CD4-positive, alpha-beta memory T cell (primary cell): ENCODE data around the gene DMKN. TPM values are rescaled to one million over a fixed set of nuclear protein-coding genes. Genes with fewer than 3 reads are reported as not detected.

Experiments used
- CTCF ChIA-PET: fragments of 350-600 bp; sonication (Branson Sonifier 250); formaldehyde crosslinking; loops from one replicate; lab custom pipeline; 2021; ENCODE audit warnings: inconsistent platforms; ENCODE audit not compliant: partially characterized antibody; lab: Charles Lee
- POLR2A ChIA-PET: fragments of 350-600 bp; sonication (Branson Sonifier 250); formaldehyde crosslinking; loops from one replicate; lab custom pipeline; 2021; ENCODE audit not compliant: partially characterized antibody; lab: Charles Lee
- DNase-seq, 5 donors: peaks; one replicate each; pipeline versions ENCODE4 v3.0.0 to v3.0.0-alpha.2; 2020 to 2022; ENCODE audit warnings: mixed read lengths in 1 of 5
- H3K27ac ChIP-seq: one replicate; pipeline ENCODE4 v1.7.0; 2013; ENCODE audit warnings: low read depth, low read length
- H3K27me3 ChIP-seq: 2 replicates; pipeline ENCODE4 v1.7.0; 2013; ENCODE audit warnings: mild to moderate bottlenecking, low read length, moderate library complexity; ENCODE audit not compliant: insufficient read depth
- H3K36me3 ChIP-seq: 2 replicates; pipeline ENCODE4 v1.7.0; 2013; ENCODE audit warnings: mild to moderate bottlenecking, low read length, moderate library complexity; ENCODE audit not compliant: insufficient read depth
- H3K4me1 ChIP-seq: 2 replicates; pipeline ENCODE4 v1.7.0; 2013; ENCODE audit warnings: mild to moderate bottlenecking, low read length, moderate library complexity; ENCODE audit not compliant: insufficient read depth
- H3K4me3 ChIP-seq, 2 donors: one replicate each; pipeline ENCODE4 v1.7.0; 2013; ENCODE audit warnings: low read length in 2 of 2, mild to moderate bottlenecking in 1 of 2
- H3K9me3 ChIP-seq, 2 donors: one replicate each; pipeline ENCODE4 v1.7.0; 2013; ENCODE audit warnings: low read length in 2 of 2, control low read depth in 1 of 2; ENCODE audit not compliant: control insufficient read depth in 1 of 2
- H3K27ac Mint-ChIP-seq, 7 donors: one replicate each; pipeline ENCODE4 v1.8.0; 2020 to 2021; ENCODE audit warnings: mixed read lengths in 7 of 7, mild to moderate bottlenecking in 6 of 7, inconsistent platforms in 3 of 7, moderate library complexity in 3 of 7
- H3K27me3 Mint-ChIP-seq, 2 donors: one replicate each; pipeline ENCODE4 v1.8.0; 2020 to 2021; ENCODE audit warnings: mixed read lengths in 2 of 2
- H3K36me3 Mint-ChIP-seq, 2 donors: one replicate each; pipeline ENCODE4 v1.8.0; 2020 to 2021; ENCODE audit warnings: mixed read lengths in 2 of 2, inconsistent platforms in 1 of 2, mild to moderate bottlenecking in 1 of 2
- H3K4me1 Mint-ChIP-seq, 4 donors: one replicate each; pipeline ENCODE4 v1.8.0; 2020 to 2021; ENCODE audit warnings: mixed read lengths in 4 of 4, mild to moderate bottlenecking in 1 of 4
- H3K4me3 Mint-ChIP-seq, 8 donors: one replicate each; pipeline ENCODE4 v1.8.0; 2020 to 2021; ENCODE audit warnings: mixed read lengths in 8 of 8, mild to moderate bottlenecking in 7 of 8, moderate library complexity in 6 of 8, inconsistent platforms in 3 of 8
- H3K9me3 Mint-ChIP-seq, 8 donors: one replicate each; pipeline ENCODE4 v1.8.0; 2020 to 2021; ENCODE audit warnings: mixed read lengths in 8 of 8, mild to moderate bottlenecking in 5 of 8, inconsistent platforms in 3 of 8, moderate library complexity in 1 of 8
- intact Hi-C: fragments of 100-400 bp; cut with micrococcal nuclease; formaldehyde crosslinking; loops from one replicate; pipeline ENCODE4 v1.15.1; 2023
- polyA plus RNA-seq, 2 donors: library from polyadenylated mRNA; unstranded; fragments of 300-500 nt; fragmentation: Illumina TruSeq; gene quantifications; one replicate each; pipeline ENCODE4 v1.2.3, GENCODE V29; 2021
- total RNA-seq, 2 experiments: library from RNA; stranded (reverse); gene quantifications; one replicate each; pipeline ENCODE4 v1.2.3, GENCODE V29; 2021

DMKN gene
- total and polyA plus RNA-seq, 4 experiments from 2014 or later, result 0.89 to 1.4 (median 0.97) TPM; not detected in 1

DNA sequence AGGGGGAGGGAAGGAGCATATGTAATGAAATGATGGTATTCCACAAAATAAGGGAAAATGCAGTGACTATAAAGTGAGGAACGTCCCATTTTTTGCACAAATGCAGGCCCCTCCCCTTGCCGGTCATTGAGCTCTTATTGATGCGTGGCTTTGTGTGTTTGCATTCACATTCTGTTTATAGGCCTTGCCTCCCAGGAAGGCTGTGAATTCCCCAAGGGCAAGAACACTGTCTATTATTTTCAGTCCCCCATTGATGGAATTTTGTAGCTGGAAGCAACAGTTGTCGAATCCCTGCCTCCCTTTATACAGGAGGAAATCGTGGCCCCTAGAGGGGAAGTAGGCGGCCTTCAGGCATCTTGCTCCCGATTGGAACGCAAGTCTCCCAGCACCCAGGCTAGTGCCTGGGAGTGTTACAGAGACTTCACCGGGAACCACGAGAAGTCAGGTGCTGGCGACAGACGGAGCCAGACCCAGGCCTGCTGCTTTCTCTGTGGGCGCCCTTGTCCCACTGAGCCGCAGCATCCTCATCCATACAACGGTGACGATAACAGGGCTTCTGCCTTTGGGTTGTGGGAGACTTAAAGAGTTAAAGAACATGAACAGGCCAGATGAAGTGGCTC is 7.8 kb upstream of the DMKN start:
- no peak overlapping the region for H3K27ac ChIP-seq
- Mint-ChIP-seq H3K4me3 (no peak overlapping the region), H3K4me1 (no peaks in the 10 kb centered on the region), H3K27me3 (peaks cover 3 to 14% of the 10 kb centered on the region in 2 donors), H3K9me3 (no peaks in the 10 kb centered on the region), H3K27ac (no peak overlapping the region), H3K36me3 (no peaks in the 10 kb centered on the region)
- no peak for DNase-seq
- no peaks in the 10 kb centered on the region for H3K4me1 ChIP-seq
- CTCF ChIA-PET, result no interaction called here
- no peaks in the 10 kb centered on the region for H3K9me3 ChIP-seq
- H3K4me3 ChIP-seq, result no peak overlapping the region
- H3K27me3 ChIP-seq, result no peaks in the 10 kb centered on the region
- POLR2A ChIA-PET, result no interaction called here
- intact Hi-C loops, result no loop called here
- H3K36me3 ChIP-seq, result no peaks in the 10 kb centered on the region

DNA sequence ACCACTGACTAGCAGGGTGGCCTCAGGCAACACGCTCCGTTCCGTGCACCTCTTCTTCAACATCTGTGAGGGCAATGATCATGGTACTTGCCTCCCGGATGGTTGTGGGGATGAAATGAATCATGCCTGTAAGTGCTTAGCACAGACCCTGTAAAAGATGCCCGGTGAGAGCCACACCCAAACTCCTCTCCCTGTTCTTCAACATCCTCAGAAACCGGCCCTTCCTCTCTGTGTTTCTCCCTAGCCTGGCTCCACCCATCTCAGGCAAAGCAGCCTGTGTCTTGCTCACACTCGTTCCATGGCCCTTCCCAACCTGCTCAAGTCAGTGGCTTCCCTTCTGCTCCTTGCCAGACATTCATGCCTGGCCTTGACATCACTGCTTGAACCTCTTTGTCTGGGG is 5.8 kb upstream of the DMKN start:
- ChIA-PET CTCF (interaction anchor here (0.9 to 1.6 kb wide), 2 partner anchors 9 to 24 kb away, joined by 3 to 6 read pairs; no protein-coding TSS in a partner anchor), POLR2A (interaction anchor here (0.7 kb wide), 1 partner anchor 10 kb away, joined by 3 read pairs; no protein-coding TSS in a partner anchor)
- DNase-seq, result no peak
- H3K4me1 Mint-ChIP-seq, result no peaks in the 10 kb centered on the region
- no peaks in the 10 kb centered on the region for H3K27me3 ChIP-seq
- no peak overlapping the region for H3K4me3 Mint-ChIP-seq
- no peak overlapping the region for H3K4me3 ChIP-seq
- H3K27ac ChIP-seq, result no peak overlapping the region
- H3K9me3 ChIP-seq, result no peaks in the 10 kb centered on the region
- no peaks in the 10 kb centered on the region for H3K36me3 Mint-ChIP-seq
- H3K9me3 Mint-ChIP-seq, result no peaks in the 10 kb centered on the region
- H3K4me1 ChIP-seq, result no peaks in the 10 kb centered on the region
- intact Hi-C loops, result no loop called here
- no peaks in the 10 kb centered on the region for H3K36me3 ChIP-seq
- peaks cover 3 to 11% of the 10 kb centered on the region in 2 donors for H3K27me3 Mint-ChIP-seq
- no peak overlapping the region for H3K27ac Mint-ChIP-seq

GRCh38 chr19:35518313-35518712 is 4.9 kb upstream of the DMKN start:
- Histone ChIP-seq H3K4me3 (no peak overlapping the region), H3K4me1 (no peaks in the 10 kb centered on the region), H3K27me3 (no peaks in the 10 kb centered on the region), H3K36me3 (no peaks in the 10 kb centered on the region), H3K27ac (no peak overlapping the region), H3K9me3 (no peaks in the 10 kb centered on the region)
- Mint-ChIP-seq H3K9me3 (no peaks in the 10 kb centered on the region), H3K4me1 (no peaks in the 10 kb centered on the region), H3K36me3 (no peaks in the 10 kb centered on the region), H3K27me3 (peaks cover 6 to 13% of the 10 kb centered on the region in 2 donors), H3K4me3 (no peak overlapping the region), H3K27ac (no peak overlapping the region)
- intact Hi-C loops, result no loop called here
- DNase-seq, result no peak
- ChIA-PET POLR2A (no interaction called here), CTCF (interaction anchor here (0.9 kb wide), 1 partner anchor 23 kb away, joined by 3 read pairs; no protein-coding TSS in a partner anchor)

DNA sequence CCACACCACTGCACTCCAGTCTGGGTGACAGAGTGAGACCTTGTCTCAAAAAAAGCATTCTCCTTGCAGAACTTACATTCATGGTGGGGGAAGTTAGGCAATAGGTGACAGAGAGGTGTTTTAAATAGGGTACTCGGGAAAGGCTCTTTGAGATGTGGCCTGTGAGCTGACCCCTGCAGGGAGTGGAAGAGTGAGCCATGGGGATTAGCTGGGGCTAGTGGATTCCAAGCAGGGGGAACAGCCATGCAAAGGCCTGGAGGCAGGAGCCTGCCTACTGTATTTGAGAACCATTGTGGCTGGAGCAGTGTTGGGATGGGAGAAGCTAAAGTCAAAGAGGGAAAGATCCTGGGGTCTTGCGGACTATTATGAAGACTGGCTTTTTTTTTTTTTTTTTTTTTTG is 3.9 kb upstream of the DMKN start:
- Mint-ChIP-seq H3K27ac (no peak overlapping the region), H3K4me3 (no peak overlapping the region), H3K9me3 (no peaks in the 10 kb centered on the region), H3K36me3 (no peaks in the 10 kb centered on the region), H3K4me1 (no peaks in the 10 kb centered on the region), H3K27me3 (peaks cover 11 to 12% of the 10 kb centered on the region in 2 donors)
- no peak overlapping the region for H3K27ac ChIP-seq
- H3K4me3 ChIP-seq, result no peak overlapping the region
- H3K36me3 ChIP-seq, result no peaks in the 10 kb centered on the region
- POLR2A ChIA-PET, result no interaction called here
- no peak for DNase-seq
- no peaks in the 10 kb centered on the region for H3K4me1 ChIP-seq
- intact Hi-C loops, result no loop called here
- CTCF ChIA-PET, result interaction anchor here (1.3 to 1.9 kb wide), 2 partner anchors 22 to 32 kb away, joined by 3 to 4 read pairs; no protein-coding TSS in a partner anchor
- no peaks in the 10 kb centered on the region for H3K9me3 ChIP-seq
- H3K27me3 ChIP-seq, result no peaks in the 10 kb centered on the region

DNA sequence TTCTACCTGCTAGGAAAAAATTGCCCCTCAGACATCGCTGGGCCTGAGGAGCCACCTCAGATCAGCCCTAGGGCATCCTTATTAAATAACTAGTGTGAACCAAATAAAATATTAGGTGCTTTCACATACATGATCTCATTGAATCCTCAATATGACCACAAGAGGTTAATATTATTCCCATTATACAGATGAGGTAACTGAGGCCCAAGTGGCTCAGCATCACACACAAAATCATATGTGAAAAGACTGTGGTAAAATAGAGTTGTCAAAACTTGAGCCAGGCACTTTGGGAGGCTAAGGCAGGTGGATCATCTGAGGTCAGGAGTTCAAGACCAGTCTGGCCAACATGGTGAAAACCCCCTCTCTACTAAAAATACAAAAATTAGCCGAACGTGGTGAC is 2.9 kb upstream of the DMKN start:
- H3K27me3 ChIP-seq, result no peaks in the 10 kb centered on the region
- Mint-ChIP-seq H3K4me1 (no peaks in the 10 kb centered on the region), H3K27ac (no peak overlapping the region), H3K4me3 (no peak overlapping the region), H3K36me3 (no peaks in the 10 kb centered on the region), H3K27me3 (peaks cover 11 to 12% of the 10 kb centered on the region in 2 donors), H3K9me3 (no peaks in the 10 kb centered on the region)
- no peaks in the 10 kb centered on the region for H3K4me1 ChIP-seq
- intact Hi-C loops, result no loop called here
- no peaks in the 10 kb centered on the region for H3K36me3 ChIP-seq
- ChIA-PET CTCF (interaction anchor here (1.3 to 1.9 kb wide), 4 partner anchors 10 to 110 kb away, joined by 3 to 4 read pairs (median 4); no protein-coding TSS in a partner anchor), POLR2A (no interaction called here)
- H3K27ac ChIP-seq, result no peak overlapping the region
- no peak for DNase-seq
- no peak overlapping the region for H3K4me3 ChIP-seq
- H3K9me3 ChIP-seq, result no peaks in the 10 kb centered on the region

GRCh38 chr19:35514282-35514809 is 897 bp upstream of the DMKN start:
- ChIA-PET POLR2A (no interaction called here), CTCF (interaction anchor here (0.9 to 1.6 kb wide), 3 partner anchors 8 to 78 kb away, joined by 3 to 4 read pairs (median 3); no protein-coding TSS in a partner anchor)
- no peak overlapping the region for H3K27ac ChIP-seq
- H3K9me3 ChIP-seq, result no peaks in the 10 kb centered on the region
- H3K36me3 ChIP-seq, result no peaks in the 10 kb centered on the region
- DNase-seq, result no peak
- H3K27me3 ChIP-seq, result no peaks in the 10 kb centered on the region
- no peak overlapping the region for H3K4me3 ChIP-seq
- Mint-ChIP-seq H3K27ac (no peak overlapping the region), H3K4me1 (peaks cover 6 to 15% (median 10%) of the 10 kb centered on the region in 4 donors), H3K36me3 (no peaks in the 10 kb centered on the region), H3K4me3 (no peak overlapping the region), H3K27me3 (peaks cover 15 to 16% of the 10 kb centered on the region in 2 donors), H3K9me3 (no peaks in the 10 kb centered on the region)
- H3K4me1 ChIP-seq, result peaks cover 16% of the 10 kb centered on the region
- intact Hi-C loops, result no loop called here

- CTCF ChIA-PET, result no interaction called here
- Histone ChIP-seq H3K9me3 (no peaks in the 10 kb centered on the region), H3K36me3 (no peaks in the 10 kb centered on the region), H3K4me1 (peaks cover 19% of the 10 kb centered on the region), H3K4me3 (no peak overlapping the region), H3K27ac (no peak overlapping the region), H3K27me3 (no peaks in the 10 kb centered on the region)
- Mint-ChIP-seq H3K9me3 (no peaks in the 10 kb centered on the region), H3K27ac (no peak overlapping the region), H3K36me3 (no peaks in the 10 kb centered on the region), H3K27me3 (peaks cover 13 to 18% of the 10 kb centered on the region in 2 donors), H3K4me1 (peaks cover 10 to 18% (median 13%) of the 10 kb centered on the region in 4 donors), H3K4me3 (no peak overlapping the region)
- intact Hi-C loops, result no loop called here
- DNase-seq, result no peak
- POLR2A ChIA-PET, result no interaction called here
Observed at GRCh38 chr19:35512831-35513627, 420 bp downstream of the DMKN start.
